Lung (tissue), 12 donors: ENCODE results near the gene BEST4. TPM values are rescaled to one million over a fixed set of nuclear protein-coding genes. Genes with fewer than 3 reads are reported as not detected.
"Not testable (repeated sequence)": the region's sequence is repeated elsewhere in the genome, so short reads cannot be mapped to it uniquely, and the experiment has no call there.

Experiments
- ATAC-seq: fragments of 200-7000 bp; cut with Tn5 transposase; one replicate; pipeline ENCODE4 v1.9.1; 2020; ENCODE audit warnings: moderate number of reproducible peaks; ENCODE audit not compliant: insufficient read depth, low FRiP score
- DNase-seq, 3 donors: peaks; one replicate each; pipeline ENCODE4 v3.0.0-alpha.2; 2013 to 2017
- H3K27ac ChIP-seq, 2 donors: one replicate each; pipeline ENCODE4 v1.5.1; 2013; ENCODE audit warnings: mild to moderate bottlenecking in 2 of 2, moderate library complexity in 2 of 2, control low read depth in 1 of 2, inconsistent platforms in 1 of 2, low read depth in 1 of 2, low read length in 1 of 2
- H3K27me3 ChIP-seq, 3 donors: one replicate each; pipeline ENCODE4 v1.5.1; 2013; ENCODE audit warnings: low read length in 2 of 3; ENCODE audit not compliant: control insufficient read depth in 3 of 3, insufficient read depth in 3 of 3
- H3K36me3 ChIP-seq, 4 donors: one replicate each; pipeline ENCODE4 v1.5.1; 2013; ENCODE audit warnings: low read length in 4 of 4, mild to moderate bottlenecking in 1 of 4, moderate library complexity in 1 of 4; ENCODE audit not compliant: control insufficient read depth in 4 of 4, insufficient read depth in 4 of 4
- H3K4me1 ChIP-seq, 5 donors: one replicate each; pipeline ENCODE4 v1.5.1; 2013; ENCODE audit warnings: low read length in 5 of 5, mild to moderate bottlenecking in 2 of 5, moderate library complexity in 1 of 5; ENCODE audit not compliant: control insufficient read depth in 5 of 5, insufficient read depth in 5 of 5
- H3K4me3 ChIP-seq: one replicate; pipeline ENCODE4 v1.5.1; 2013; ENCODE audit warnings: mild to moderate bottlenecking, control low read depth, moderate library complexity
- H3K9ac ChIP-seq, 2 donors: one replicate each; pipeline ENCODE4 v1.5.1; 2013; ENCODE audit warnings: low read length in 2 of 2, control low read depth in 1 of 2; ENCODE audit not compliant: insufficient read depth in 1 of 2
- H3K9me3 ChIP-seq, 4 donors: one replicate each; pipeline ENCODE4 v1.5.1; 2013; ENCODE audit warnings: low read length in 3 of 4, mild to moderate bottlenecking in 1 of 4, moderate library complexity in 1 of 4; ENCODE audit not compliant: control insufficient read depth in 4 of 4, insufficient read depth in 3 of 4
- WGBS, 2 donors: extraction: QIAGEN DNeasy Blood & Tissue Kit; methylation state at CpG; one replicate each; pipeline ENCODE4 v1.1.7; 2013; 5-methylcytosine and 5-hydroxymethylcytosine counted together
- polyA plus RNA-seq, 2 donors: library from polyadenylated mRNA; stranded (reverse); fragments of 200-250 nt; gene quantifications; one replicate each; pipeline ENCODE4 v1.2.1, GENCODE V29; 2013
- total RNA-seq, 2 donors: library from RNA; depleted of rRNA in 1 of 2; stranded (reverse); fragments of >200 nt in 1 of 2; gene quantifications; one replicate each; pipeline ENCODE4 v1.2.1, GENCODE V29; 2014 to 2021
- TF ChIP-seq, protein P1 (sequence below): IDR thresholded peaks from 2 replicates; pipeline ENCODE4 v1.5.1; 2012; ENCODE audit warnings: mild to moderate bottlenecking; ENCODE audit errors: control extremely low read depth, extremely low read depth
- donor health status: control.
- donor health status: control.
- donor health status: Bipolar disorder and iron deficiency.
- donor health status: healthy.
- donor health status: DM: yes; HTN: yes; CAD: no.

The BEST4 gene
- total and polyA plus RNA-seq, 4 donors = 0.23 to 1.4 (median 0.56) TPM

DNA sequence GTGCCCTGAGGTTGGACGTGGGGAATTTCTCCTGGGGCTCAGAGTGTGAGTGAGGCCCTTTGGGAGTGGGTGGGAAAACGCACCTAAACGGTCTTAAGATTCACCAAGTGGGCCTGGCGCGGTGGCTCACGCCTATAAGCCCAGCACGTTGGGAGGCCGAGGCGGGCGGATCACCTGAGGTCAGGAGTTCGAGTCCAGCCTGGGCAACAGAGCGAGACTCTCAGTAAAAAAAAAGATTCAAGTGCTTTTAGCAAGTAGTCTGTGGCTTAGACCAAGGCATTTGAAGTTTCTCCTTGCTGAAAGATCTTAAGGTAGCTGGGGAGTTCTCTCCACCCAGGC, 11.3 kb downstream of the BEST4 start:
- Histone ChIP-seq H3K36me3 (peaks cover 12 to 36% (median 30%) of the 10 kb centered on the region in 4 donors), H3K27ac (peak overlapping the region in 1 of 2 donors; percentile 97), H3K4me3 (peak overlapping the region; percentile 94), H3K9me3 (no peaks in the 10 kb centered on the region), H3K9ac (peak overlapping the region; percentile 86 to 93), H3K4me1 (peaks cover 0 to 24% (median 13%) of the 10 kb centered on the region in 5 donors), H3K27me3 (no peaks in the 10 kb centered on the region)
- ATAC-seq = no peak
- DNase-seq = no peak
- TF ChIP-seq, protein P1, sequence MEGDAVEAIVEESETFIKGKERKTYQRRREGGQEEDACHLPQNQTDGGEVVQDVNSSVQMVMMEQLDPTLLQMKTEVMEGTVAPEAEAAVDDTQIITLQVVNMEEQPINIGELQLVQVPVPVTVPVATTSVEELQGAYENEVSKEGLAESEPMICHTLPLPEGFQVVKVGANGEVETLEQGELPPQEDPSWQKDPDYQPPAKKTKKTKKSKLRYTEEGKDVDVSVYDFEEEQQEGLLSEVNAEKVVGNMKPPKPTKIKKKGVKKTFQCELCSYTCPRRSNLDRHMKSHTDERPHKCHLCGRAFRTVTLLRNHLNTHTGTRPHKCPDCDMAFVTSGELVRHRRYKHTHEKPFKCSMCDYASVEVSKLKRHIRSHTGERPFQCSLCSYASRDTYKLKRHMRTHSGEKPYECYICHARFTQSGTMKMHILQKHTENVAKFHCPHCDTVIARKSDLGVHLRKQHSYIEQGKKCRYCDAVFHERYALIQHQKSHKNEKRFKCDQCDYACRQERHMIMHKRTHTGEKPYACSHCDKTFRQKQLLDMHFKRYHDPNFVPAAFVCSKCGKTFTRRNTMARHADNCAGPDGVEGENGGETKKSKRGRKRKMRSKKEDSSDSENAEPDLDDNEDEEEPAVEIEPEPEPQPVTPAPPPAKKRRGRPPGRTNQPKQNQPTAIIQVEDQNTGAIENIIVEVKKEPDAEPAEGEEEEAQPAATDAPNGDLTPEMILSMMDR = no peak
- 52 to 56% methylated on average over 12 of the region's 12 CpGs for WGBS, 2 donors

DNA sequence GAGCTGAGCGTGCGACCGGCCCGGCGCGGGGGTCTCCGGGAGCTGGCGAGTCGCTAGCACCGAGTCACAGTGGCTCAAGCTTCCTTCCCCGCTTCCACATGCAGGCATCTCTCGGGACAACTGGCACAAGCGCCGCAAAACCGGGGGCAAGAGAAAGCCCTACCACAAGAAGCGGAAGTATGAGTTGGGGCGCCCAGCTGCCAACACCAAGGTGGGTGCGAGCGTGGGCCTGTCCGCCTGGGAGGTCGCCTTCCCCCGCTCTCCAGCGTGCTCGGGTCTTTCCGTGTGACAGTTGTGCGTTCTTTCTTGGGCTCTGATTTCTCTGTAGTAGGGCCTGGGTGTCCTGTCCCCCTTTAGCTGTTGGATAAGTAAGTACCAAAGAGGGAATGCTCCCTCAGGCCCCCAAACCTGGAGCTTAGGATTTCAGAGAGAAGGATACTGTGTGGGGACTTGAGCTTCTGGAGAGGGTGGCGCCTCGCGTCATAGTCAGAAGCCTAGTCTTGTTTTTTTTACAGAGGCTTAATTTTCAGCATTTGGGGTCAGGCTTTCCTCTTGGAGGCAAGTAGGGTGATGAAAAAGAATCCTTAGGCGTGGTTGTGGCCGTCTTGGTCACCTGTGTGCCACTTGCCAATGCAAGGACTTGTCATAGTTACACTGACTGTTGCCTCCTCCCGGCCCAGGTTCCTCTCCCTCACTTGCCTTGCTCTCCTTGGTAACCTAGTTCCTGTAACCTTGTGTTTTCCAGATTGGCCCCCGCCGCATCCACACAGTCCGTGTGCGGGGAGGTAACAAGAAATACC, 11.8 kb downstream of the BEST4 start:
- Histone ChIP-seq H3K9ac (peak overlapping the region; percentile 86 to 93), H3K4me3 (peak overlapping the region; percentile 94), H3K4me1 (peaks cover 0 to 24% (median 13%) of the 10 kb centered on the region in 5 donors), H3K27ac (peak overlapping the region; percentile 94 to 97), H3K36me3 (peaks cover 12 to 33% (median 28%) of the 10 kb centered on the region in 4 donors), H3K27me3 (no peaks in the 10 kb centered on the region), H3K9me3 (no peaks in the 10 kb centered on the region)
- WGBS, 2 donors = 7% methylated on average over 35 to 36 of the region's 36 CpGs
- TF ChIP-seq, protein P1 = no peak
- DNase-seq = no peak
- peak; percentile 12 for ATAC-seq

DNA sequence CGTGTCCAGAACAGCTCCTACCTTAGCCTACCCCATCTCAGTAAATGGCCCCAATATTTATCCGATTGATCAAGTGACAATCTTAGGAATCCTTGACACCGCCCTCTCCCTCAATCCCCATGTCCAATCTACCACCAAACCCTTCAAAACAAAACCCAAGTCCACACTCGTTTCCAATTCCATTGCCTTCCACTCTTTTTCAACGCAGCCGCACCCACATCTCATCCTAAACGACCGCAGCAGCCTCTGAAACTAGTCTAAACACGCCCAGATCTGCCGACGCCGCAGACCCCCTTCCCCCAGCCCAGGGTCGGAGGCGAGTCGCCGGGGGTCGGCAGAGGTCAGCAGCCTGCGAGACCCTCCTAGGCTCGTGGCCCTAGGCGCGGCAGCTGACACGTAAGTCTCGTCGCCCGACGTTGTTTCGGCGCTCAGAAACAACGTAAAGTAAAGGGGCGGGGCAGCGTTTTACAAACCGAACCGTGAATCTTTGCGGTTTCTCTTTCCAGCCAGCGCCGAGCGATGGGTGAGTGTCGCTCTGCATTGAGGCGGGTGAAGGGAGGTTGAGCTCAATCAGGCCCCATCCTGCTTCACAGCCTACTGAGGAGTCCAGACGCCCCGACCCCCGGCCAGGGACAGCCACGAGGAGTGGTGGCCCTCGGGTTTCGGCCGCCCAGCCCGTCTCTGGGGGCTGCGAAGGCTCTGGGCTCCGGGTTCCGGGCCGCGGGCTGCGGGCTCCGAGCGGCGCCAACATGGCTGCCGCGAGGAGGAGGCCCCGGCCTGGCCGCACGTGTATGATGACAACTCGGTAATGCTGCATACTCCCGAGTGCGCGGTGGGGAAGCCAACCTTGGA, 12.7 kb downstream of the BEST4 start, which contains the start of gene RPS8:
RPS8 (plus strand) TSS at position 463 of the 852 bp plus-strand sequence; CDS start at position 520, 57 bp downstream.
- 0% methylated on average over 65 of the region's 65 CpGs for WGBS, 2 donors
- peak; percentile 94 to 98 (median 97) for DNase-seq
- Histone ChIP-seq H3K27ac (peak within 1 kb of the TSS; percentile 94 to 97), H3K36me3 (peaks cover 12 to 27% (median 24%) of the 10 kb centered on the region in 4 donors), H3K27me3 (no peaks in the 10 kb centered on the region), H3K9ac (peak within 1 kb of the TSS; percentile 98 to 99), H3K9me3 (no peaks in the 10 kb centered on the region), H3K4me3 (peak within 1 kb of the TSS; percentile 94), H3K4me1 (peaks cover 0 to 24% (median 13%) of the 10 kb centered on the region in 5 donors)
- peak; percentile 89 for ATAC-seq
- TF ChIP-seq, protein P1 = no peak

DNA sequence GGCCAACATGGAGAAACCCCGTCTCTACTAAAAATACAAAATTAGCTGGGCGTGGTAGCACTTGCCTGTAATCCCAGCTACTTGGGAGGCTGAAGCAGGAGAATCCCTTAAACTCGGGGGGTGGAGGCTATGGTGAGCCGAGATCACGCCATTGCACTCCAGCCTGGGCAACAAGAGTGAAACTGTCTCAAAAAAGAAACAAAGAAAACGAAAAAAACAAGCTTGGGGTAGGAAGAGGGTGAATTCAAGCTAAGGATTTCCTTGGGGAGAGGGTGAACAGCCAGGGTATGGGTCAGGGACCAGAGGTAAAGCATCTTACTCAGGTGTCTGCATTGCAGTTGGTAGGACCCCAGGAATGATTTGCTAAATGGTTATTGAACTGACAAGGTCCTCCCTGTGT, 21.5 kb downstream of the BEST4 start:
- not testable (repeated sequence) for H3K27ac ChIP-seq, ATAC-seq, H3K4me3 ChIP-seq, H3K9me3 ChIP-seq, H3K4me1 ChIP-seq, H3K9ac ChIP-seq, H3K27me3 ChIP-seq, DNase-seq
- 97 to 99% methylated on average over 6 of the region's 6 CpGs for WGBS, 2 donors
- H3K36me3 ChIP-seq = peaks cover 0 to 21% (median 2%) of the 10 kb centered on the region in 4 donors
